HCT116 (cell line): ENCODE measurements around the gene TMEM168. TPM values are rescaled to one million over a fixed set of nuclear protein-coding genes. Genes with fewer than 3 reads are reported as not detected.

Source experiments
- ATAC-seq: fragments of 200-7000 bp; cut with Tn5 transposase; 2 replicates; pipeline ENCODE4 v1.9.1; 2020; ENCODE audit warnings: mild to moderate bottlenecking, moderate library complexity
- BruUV-seq: library from RNA; stranded (reverse); fragments of 400-500 nt; replicated peaks from 2 replicates; lab custom pipeline; 2021; lab: Mats Ljungman, UMichigan
- CTCF ChIA-PET: fragments of 300-600 bp; sonication (Branson Sonifier 250); formaldehyde crosslinking; loops from one replicate; lab custom pipeline; 2021; ENCODE audit warnings: antibody characterized with exemption; lab: Charles Lee
- POLR2A ChIA-PET: fragments of 300-600, 350-600 bp; sonication (Branson Sonifier 250); formaldehyde crosslinking; loops from one replicate; lab custom pipeline; 2021; ENCODE audit warnings: antibody characterized with exemption; lab: Charles Lee
- RAD21 ChIA-PET, 2 experiments: fragments of 300-600 bp; sonication (Branson Sonifier 250); formaldehyde crosslinking; loops; one replicate each; lab custom pipeline; 2023; ENCODE audit warnings: low total read pairs in 2 of 2; ENCODE audit not compliant: uncharacterized antibody in 2 of 2, unreplicated experiment in 2 of 2, low non-redundant PET in 1 of 2; lab: Charles Lee
- DNase-seq: peaks from one replicate; pipeline ENCODE4 v3.0.0-alpha.2; 2010; ENCODE audit warnings: low read depth, low spot score
- H2AFZ ChIP-seq: fragments of 200-600 bp; shearing (Covaris generic), sonication (generic); 2 replicates; pipeline ENCODE4 v1.6.1; 2017; ENCODE audit warnings: low read depth, mixed run types, mixed read lengths, antibody characterized with exemption, low read length; ENCODE audit not compliant: poor library complexity, severe bottlenecking
- H3K27ac ChIP-seq: 2 replicates; pipeline ENCODE4 v1.5.1; 2012; ENCODE audit warnings: low read depth, low read length
- H3K27me3 ChIP-seq: fragments of 200-600 bp; sonication (generic); 2 replicates; pipeline ENCODE4 v1.6.1; 2016; ENCODE audit warnings: mixed run types, low read length, mixed read lengths; ENCODE audit not compliant: insufficient read depth
- H3K36me3 ChIP-seq, 2 experiments: fragments of 200-500 bp in 1 of 2; fragments of 200-600 bp in 1 of 2; sonication (Bioruptor generic) in 1 of 2; sonication (generic) in 1 of 2; 2 replicates each; pipeline versions ENCODE4 v1.5.1 to v1.6.1; 2014 to 2016; ENCODE audit warnings: low read length in 2 of 2, inconsistent platforms in 1 of 2, mixed read lengths in 1 of 2, mixed run types in 1 of 2; ENCODE audit not compliant: insufficient read depth in 2 of 2, control insufficient read depth in 1 of 2
- H3K4me1 ChIP-seq, 2 experiments: fragments of 200-600 bp in 1 of 2; sonication (generic) in 1 of 2; 2 replicates each; pipeline versions ENCODE4 v1.5.1 to v1.6.1; 2012 to 2017; ENCODE audit warnings: low read length in 2 of 2, inconsistent platforms in 1 of 2, mild to moderate bottlenecking in 1 of 2, mixed read lengths in 1 of 2, mixed run types in 1 of 2, moderate library complexity in 1 of 2; ENCODE audit not compliant: insufficient read depth in 2 of 2, control insufficient read depth in 1 of 2
- H3K4me2 ChIP-seq: fragments of 200-600 bp; sonication (generic); 2 replicates; pipeline ENCODE4 v1.6.1; 2017; ENCODE audit warnings: mixed run types, low read length, mixed read lengths
- H3K4me3 ChIP-seq, 2 experiments: fragments of 200-600 bp in 1 of 2; sonication (generic) in 1 of 2; replicated peaks in 1 of 2; 2 replicates each; pipeline ENCODE4 v1.5.1; 2011 to 2016; ENCODE audit warnings: low read length in 2 of 2, control low read depth in 1 of 2, low read depth in 1 of 2, mild to moderate bottlenecking in 1 of 2, mixed read lengths in 1 of 2, mixed run types in 1 of 2
- H3K79me2 ChIP-seq: fragments of 200-600 bp; sonication (generic); 2 replicates; pipeline ENCODE4 v1.6.1; 2017; ENCODE audit warnings: mild to moderate bottlenecking, mixed run types, low read length, moderate library complexity, mixed read lengths; ENCODE audit not compliant: insufficient read depth
- H3K9ac ChIP-seq: fragments of 200-600 bp; sonication (generic); 2 replicates; pipeline ENCODE4 v1.6.1; 2016; ENCODE audit warnings: low read length, mixed read lengths
- H3K9me2 ChIP-seq: fragments of 200-600 bp; sonication (generic), shearing (Covaris generic); 2 replicates; pipeline ENCODE4 v1.6.1; 2017; ENCODE audit warnings: mixed run types, mild to moderate bottlenecking, moderate library complexity; ENCODE audit not compliant: insufficient read depth
- H3K9me3 ChIP-seq, 2 experiments: fragments of 200-500 bp in 1 of 2; fragments of 200-600 bp in 1 of 2; sonication (Bioruptor generic) in 1 of 2; sonication (generic) in 1 of 2; 2 replicates each; pipeline ENCODE4 v1.6.1; 2014 to 2017; ENCODE audit warnings: low read length in 2 of 2, mixed read lengths in 2 of 2, inconsistent platforms in 1 of 2, low read depth in 1 of 2, mild to moderate bottlenecking in 1 of 2, mixed run types in 1 of 2, moderate library complexity in 1 of 2; ENCODE audit not compliant: control insufficient read depth in 1 of 2, insufficient read depth in 1 of 2
- H4K20me1 ChIP-seq: fragments of 200-600 bp; sonication (generic), shearing (Covaris generic); 2 replicates; pipeline ENCODE4 v1.6.1; 2017; ENCODE audit warnings: mixed run types, mild to moderate bottlenecking, moderate library complexity; ENCODE audit not compliant: insufficient read depth
- CBX3 ChIP-seq: IDR thresholded peaks from 2 replicates; pipeline ENCODE4 v1.6.1; 2012; ENCODE audit warnings: low read depth
- ELF1 ChIP-seq: IDR thresholded peaks from 2 replicates; pipeline ENCODE4 v1.6.1; 2012; ENCODE audit warnings: low read depth, borderline replicate concordance
- EZH2 ChIP-seq: fragments of 200-600 bp; sonication (generic); IDR thresholded peaks from 2 replicates; pipeline ENCODE4 v1.6.1; 2017; ENCODE audit warnings: antibody characterized with exemption, mixed run types
- FOSL1 ChIP-seq: IDR thresholded peaks from 2 replicates; pipeline ENCODE4 v1.6.1; 2012; ENCODE audit warnings: low read depth
- RAD21 ChIP-seq: IDR thresholded peaks from 2 replicates; pipeline ENCODE4 v1.6.1; 2012; ENCODE audit warnings: low read depth, mild to moderate bottlenecking
- REST ChIP-seq: IDR thresholded peaks from 2 replicates; pipeline ENCODE4 v1.6.1; 2012; ENCODE audit warnings: low read depth
- SP1 ChIP-seq: IDR thresholded peaks from 2 replicates; pipeline ENCODE4 v1.6.1; 2012; ENCODE audit warnings: low read depth
- intact Hi-C: fragments of 100-400 bp; cut with micrococcal nuclease; formaldehyde crosslinking; loops from 2 replicates; pipeline ENCODE4 v1.10.0; 2022
- total RNA-seq: library from RNA; stranded (reverse); gene quantifications from one replicate; pipeline ENCODE4 v1.2.1, GENCODE V29; 2021; ENCODE audit not compliant: unreplicated experiment

Gene TMEM168
- total RNA-seq, 1 experiment from 2014 or later: 16.5 TPM

- Histone ChIP-seq H3K9me3 (no peaks in the 10 kb centered on the region), H3K4me2 (no peak overlapping the region), H3K27ac (no peak overlapping the region), H3K79me2 (no peaks in the 10 kb centered on the region), H3K27me3 (no peaks in the 10 kb centered on the region), H3K4me3 (no peak overlapping the region), H2AFZ (no peak overlapping the region), H3K36me3 (no peaks in the 10 kb centered on the region; a peak in 1 of 4 replicates), H4K20me1 (no peaks in the 10 kb centered on the region), H3K9me2 (no peaks in the 10 kb centered on the region), H3K4me1 (no peaks in the 10 kb centered on the region), H3K9ac (no peak overlapping the region)
- ChIA-PET POLR2A (interaction anchor here (1.0 kb wide), 1 partner anchor 9 kb away, joined by 5 read pairs; the partner anchor contains the start of gene TMEM168), RAD21 (no interaction called here), CTCF (no interaction called here)
- ATAC-seq: no peak
- BruUV-seq: no TSS peak
- TF ChIP-seq FOSL1: no peak
- TF ChIP-seq EZH2: no peak
- no peak for TF ChIP-seq SP1
- TF ChIP-seq REST: no peak
- TF ChIP-seq CBX3: no peak
- TF ChIP-seq RAD21: no peak
- TF ChIP-seq ELF1: no peak
- no peak for DNase-seq
- intact Hi-C loops: no loop called here
Observed at GRCh38 chr7:112799448-112800120, 9.4 kb upstream of the TMEM168 start.
